ENCODE data around the gene DNAI1.
"Not testable (repeated sequence)": the region's sequence is repeated elsewhere in the genome, so short reads cannot be mapped to it uniquely, and the experiment has no call there.

The DNAI1 gene

DNA sequence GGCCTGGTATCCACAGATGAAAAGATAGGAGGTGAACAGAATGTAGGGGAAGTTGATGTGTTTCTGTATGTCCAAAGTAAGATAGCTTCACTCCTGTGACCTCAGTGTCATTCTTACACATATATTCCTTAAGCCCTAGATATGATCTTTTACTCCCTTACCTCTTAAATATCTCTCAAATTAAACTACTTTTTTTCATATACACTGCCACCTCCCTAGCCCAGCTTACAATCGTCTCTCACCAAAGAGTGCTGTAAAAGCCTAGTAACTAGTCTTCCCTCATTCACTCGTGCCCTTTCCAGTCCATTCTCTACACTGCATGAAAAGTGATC lies 5.3 kb downstream of the DNAI1 start:
- Histone ChIP-seq H3K27ac (ENCODE audit: low read depth, low read length) (no peak overlapping the region), H3K27me3 (ENCODE audit: control insufficient read depth, insufficient read depth, low read length) (no peaks in the 10 kb centered on the region; the same call in 1 of the 2 replicates), H3K4me1 (ENCODE audit: control insufficient read depth, insufficient read depth, low read length) (peaks cover 2% of the 10 kb centered on the region; the same call in 1 of the 2 replicates)

DNA sequence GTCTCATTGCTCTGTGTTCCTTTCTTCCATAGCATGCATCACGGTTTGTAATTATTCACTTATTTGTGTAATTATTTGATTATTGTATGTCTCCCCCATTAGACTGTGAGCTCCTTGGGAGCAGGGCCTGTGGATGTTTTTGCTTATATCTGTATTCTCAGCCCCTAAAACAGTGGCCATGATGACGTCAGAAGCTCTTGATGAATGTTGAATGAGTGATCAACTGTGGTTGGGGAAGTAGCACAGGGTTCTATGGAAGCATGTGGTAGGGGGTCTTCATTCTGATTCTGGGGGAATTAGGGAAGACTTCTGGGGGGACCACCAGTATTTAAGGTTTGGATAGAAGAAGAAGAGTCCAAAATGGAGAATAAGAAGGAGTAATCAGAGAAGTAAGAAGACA lies 6.0 kb downstream of the DNAI1 start:
- H3K4me1 ChIP-seq (ENCODE audit: control insufficient read depth, insufficient read depth, low read length), result no peaks in the 10 kb centered on the region
- H3K9me3 ChIP-seq (ENCODE audit: control insufficient read depth, insufficient read depth, low read length), result no peaks in the 10 kb centered on the region
- H3K9ac ChIP-seq (ENCODE audit: low read depth, low read length), result no peak overlapping the region
- no peaks in the 10 kb centered on the region; the same call in 1 of the 2 replicates for H3K27me3 ChIP-seq (ENCODE audit: control insufficient read depth, insufficient read depth, low read length)
- no peak overlapping the region for H3K4me3 ChIP-seq (ENCODE audit: low read depth, low read length)
- no peaks in the 10 kb centered on the region for H3K36me3 ChIP-seq (ENCODE audit: control insufficient read depth, insufficient read depth, low read length)
- H3K27ac ChIP-seq (ENCODE audit: low read depth, low read length), result no peak overlapping the region

More for the DNA sequence above, 5.3 kb downstream of the DNAI1 start:
- no peaks in the 10 kb centered on the region for H3K36me3 ChIP-seq (ENCODE audit: control insufficient read depth, insufficient read depth, low read length)
- H3K9ac ChIP-seq (ENCODE audit: low read depth, low read length), result no peak overlapping the region
- H3K4me3 ChIP-seq (ENCODE audit: low read depth, low read length), result no peak overlapping the region
- no peaks in the 10 kb centered on the region for H3K9me3 ChIP-seq (ENCODE audit: control insufficient read depth, insufficient read depth, low read length)

DNA sequence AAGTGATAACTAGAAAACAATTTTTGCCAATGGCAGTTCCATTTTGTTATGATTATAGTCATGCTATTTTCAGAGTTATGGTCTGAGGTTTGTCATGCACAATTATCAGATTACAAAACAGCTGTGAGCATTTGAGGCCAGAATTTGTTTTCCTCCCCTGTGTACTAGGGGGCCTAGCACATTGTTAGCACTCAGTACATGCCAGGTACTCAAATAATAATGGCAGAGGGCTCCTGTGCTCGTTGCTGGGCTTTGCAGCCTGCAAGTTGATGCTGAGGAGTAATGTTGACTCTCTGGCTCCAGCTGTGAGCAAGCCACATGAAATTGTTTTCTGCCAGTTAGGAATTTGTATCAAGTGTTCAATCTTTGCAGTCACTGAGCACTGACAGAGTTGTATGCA lies 6.9 kb downstream of the DNAI1 start:
- Histone ChIP-seq H3K9me3 (ENCODE audit: control insufficient read depth, insufficient read depth, low read length) (no peaks in the 10 kb centered on the region), H3K27me3 (ENCODE audit: control insufficient read depth, insufficient read depth, low read length) (no peaks in the 10 kb centered on the region), H3K27ac (ENCODE audit: low read depth, low read length) (no peak overlapping the region), H3K9ac (ENCODE audit: low read depth, low read length) (no peak overlapping the region), H3K4me1 (ENCODE audit: control insufficient read depth, insufficient read depth, low read length) (0 out of 2 replicates have a peak, but pooled peaks cover 4% of the 10 kb centered on the region), H3K36me3 (ENCODE audit: control insufficient read depth, insufficient read depth, low read length) (no peaks in the 10 kb centered on the region), H3K4me3 (ENCODE audit: low read depth, low read length) (no peak overlapping the region)

DNA sequence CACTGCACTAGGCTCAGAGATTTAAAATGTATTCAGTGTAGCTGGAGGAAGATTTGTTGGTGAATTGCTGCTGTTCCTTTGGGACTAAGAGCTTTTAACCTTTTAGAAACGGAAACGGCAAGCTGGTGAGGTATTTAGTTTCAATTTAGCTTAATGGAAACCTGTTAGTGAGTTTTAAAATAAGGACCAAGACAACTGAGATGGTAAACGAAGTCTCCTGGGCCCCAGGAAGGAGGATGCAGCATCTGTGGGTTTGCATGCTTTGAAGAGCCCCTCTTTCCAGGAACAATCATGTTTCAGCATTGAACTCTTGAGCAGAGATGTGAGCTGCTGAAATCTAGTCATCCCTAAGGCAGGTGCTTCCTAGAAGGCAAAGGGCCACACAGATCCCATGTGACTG lies 16.5 kb downstream of the DNAI1 start:
- Histone ChIP-seq H3K27ac (ENCODE audit: low read depth, low read length) (no peak overlapping the region), H3K27me3 (ENCODE audit: control insufficient read depth, insufficient read depth, low read length) (0 out of 2 replicates have a peak, but pooled peaks cover 3% of the 10 kb centered on the region), H3K9ac (ENCODE audit: low read depth, low read length) (no peak overlapping the region), H3K4me1 (ENCODE audit: control insufficient read depth, insufficient read depth, low read length) (0 out of 2 replicates have a peak, but pooled peaks cover 3% of the 10 kb centered on the region), H3K36me3 (ENCODE audit: control insufficient read depth, insufficient read depth, low read length) (no peaks in the 10 kb centered on the region), H3K9me3 (ENCODE audit: control insufficient read depth, insufficient read depth, low read length) (no peaks in the 10 kb centered on the region), H3K4me3 (ENCODE audit: low read depth, low read length) (no peak overlapping the region)

DNA sequence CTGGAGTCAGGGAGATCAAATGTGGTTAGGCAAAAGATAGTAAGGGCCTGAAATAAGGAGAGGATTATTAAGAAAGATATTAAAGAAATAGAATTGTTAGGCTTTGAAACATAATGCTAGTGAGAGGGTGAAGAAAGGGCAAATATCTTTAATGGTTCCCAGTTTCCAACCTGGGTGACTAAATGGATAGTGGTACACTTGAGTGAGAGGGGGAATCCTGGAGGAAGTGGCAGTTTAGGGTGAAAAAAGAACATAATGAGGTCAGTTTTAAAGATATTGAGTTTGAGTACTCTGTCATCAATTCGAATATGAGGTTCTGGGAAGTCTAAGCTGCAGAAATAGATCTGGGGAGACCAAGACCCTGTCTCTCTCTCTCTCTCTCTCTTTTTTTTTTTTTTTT lies 18.9 kb downstream of the DNAI1 start:
- H3K9me3 ChIP-seq (ENCODE audit: control insufficient read depth, insufficient read depth, low read length), result no peaks in the 10 kb centered on the region
- no peaks in the 10 kb centered on the region for H3K36me3 ChIP-seq (ENCODE audit: control insufficient read depth, insufficient read depth, low read length)
- no peak overlapping the region for H3K27ac ChIP-seq (ENCODE audit: low read depth, low read length)
- no peak overlapping the region for H3K4me3 ChIP-seq (ENCODE audit: low read depth, low read length)
- 0 out of 2 replicates have a peak, but pooled peaks cover 3% of the 10 kb centered on the region for H3K27me3 ChIP-seq (ENCODE audit: control insufficient read depth, insufficient read depth, low read length)
- H3K4me1 ChIP-seq (ENCODE audit: control insufficient read depth, insufficient read depth, low read length), result no peaks in the 10 kb centered on the region
- no peak overlapping the region for H3K9ac ChIP-seq (ENCODE audit: low read depth, low read length)

DNA sequence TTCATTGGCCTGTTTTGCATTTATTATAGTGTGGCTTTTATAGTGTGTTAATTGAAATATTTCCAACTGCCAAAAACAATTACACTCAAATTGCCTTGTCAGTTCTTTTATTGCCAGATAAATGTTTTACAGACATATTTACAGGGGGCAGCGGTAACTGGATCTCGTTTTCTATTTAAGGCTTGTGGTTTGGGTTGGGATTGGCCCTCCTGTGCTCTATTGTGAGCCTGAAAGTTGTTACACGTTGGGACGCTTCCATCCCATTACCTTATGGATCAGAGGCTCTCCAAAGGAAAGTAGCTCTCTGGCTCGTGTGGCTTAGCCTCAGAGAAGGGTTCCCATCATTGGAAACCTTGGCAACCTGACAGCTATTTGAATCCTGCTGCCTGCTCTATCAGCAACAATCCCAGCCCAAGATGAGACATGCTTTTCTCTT lies 20.8 kb downstream of the DNAI1 start:
- no peaks in the 10 kb centered on the region for H3K36me3 ChIP-seq (ENCODE audit: control insufficient read depth, insufficient read depth, low read length)
- H3K4me1 ChIP-seq (ENCODE audit: control insufficient read depth, insufficient read depth, low read length), result no peaks in the 10 kb centered on the region
- 0 out of 2 replicates have a peak, but pooled peaks cover 3% of the 10 kb centered on the region for H3K27me3 ChIP-seq (ENCODE audit: control insufficient read depth, insufficient read depth, low read length)
- no peaks in the 10 kb centered on the region for H3K9me3 ChIP-seq (ENCODE audit: control insufficient read depth, insufficient read depth, low read length)
- H3K9ac ChIP-seq (ENCODE audit: low read depth, low read length), result no peak overlapping the region
- H3K4me3 ChIP-seq (ENCODE audit: low read depth, low read length), result no peak overlapping the region
- no peak overlapping the region for H3K27ac ChIP-seq (ENCODE audit: low read depth, low read length)

DNA sequence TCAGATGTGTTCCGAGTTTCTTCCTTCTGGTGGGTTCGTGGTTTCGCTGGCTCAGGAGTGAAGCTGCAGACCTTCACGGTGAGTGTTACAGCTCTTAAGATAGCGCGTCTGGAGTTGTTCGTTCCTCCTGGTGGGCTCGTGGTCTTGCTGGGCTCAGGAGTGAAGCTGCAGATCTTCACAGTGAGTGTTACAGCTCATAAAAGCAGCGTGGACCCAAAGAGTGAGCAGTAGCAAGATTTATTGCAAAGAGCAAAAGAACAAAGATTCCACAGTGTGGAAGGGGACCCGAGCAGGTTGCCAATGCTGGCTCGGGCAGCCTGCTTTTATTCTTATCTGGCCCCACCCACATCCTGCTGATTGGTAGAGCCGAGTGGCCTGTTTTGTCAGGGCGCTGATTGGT lies 23.0 kb downstream of the DNAI1 start:
- not testable (repeated sequence) for H3K4me3 ChIP-seq (ENCODE audit: low read depth, low read length); H3K9ac ChIP-seq (ENCODE audit: low read depth, low read length); H3K27me3 ChIP-seq (ENCODE audit: control insufficient read depth, insufficient read depth, low read length); H3K27ac ChIP-seq (ENCODE audit: low read depth, low read length); H3K9me3 ChIP-seq (ENCODE audit: control insufficient read depth, insufficient read depth, low read length); H3K36me3 ChIP-seq (ENCODE audit: control insufficient read depth, insufficient read depth, low read length); H3K4me1 ChIP-seq (ENCODE audit: control insufficient read depth, insufficient read depth, low read length)

DNA sequence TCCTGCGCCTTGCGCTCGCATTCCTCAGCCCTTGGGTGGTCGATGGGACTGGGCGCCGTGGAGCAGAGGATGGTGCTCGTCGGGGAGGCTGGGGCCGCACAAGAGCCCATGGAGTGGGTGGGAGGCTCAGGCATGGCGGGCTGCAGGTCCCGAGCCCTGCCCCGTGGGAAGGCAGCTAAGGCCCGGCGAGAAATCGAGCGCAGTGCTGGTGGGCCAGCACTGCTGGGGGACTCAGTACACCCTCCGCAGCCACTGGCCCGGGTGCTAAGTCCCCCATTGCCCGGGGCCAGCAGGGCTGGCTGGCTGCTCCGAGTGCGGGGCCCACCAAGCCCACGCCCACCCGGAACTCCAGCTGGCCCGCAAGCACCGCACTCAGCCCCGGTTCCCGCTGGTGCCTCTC lies 24.1 kb downstream of the DNAI1 start:
- not testable (repeated sequence) for H3K4me1 ChIP-seq (ENCODE audit: control insufficient read depth, insufficient read depth, low read length); H3K9me3 ChIP-seq (ENCODE audit: control insufficient read depth, insufficient read depth, low read length); H3K27ac ChIP-seq (ENCODE audit: low read depth, low read length); H3K4me3 ChIP-seq (ENCODE audit: low read depth, low read length); H3K36me3 ChIP-seq (ENCODE audit: control insufficient read depth, insufficient read depth, low read length); H3K27me3 ChIP-seq (ENCODE audit: control insufficient read depth, insufficient read depth, low read length); H3K9ac ChIP-seq (ENCODE audit: low read depth, low read length)

DNA sequence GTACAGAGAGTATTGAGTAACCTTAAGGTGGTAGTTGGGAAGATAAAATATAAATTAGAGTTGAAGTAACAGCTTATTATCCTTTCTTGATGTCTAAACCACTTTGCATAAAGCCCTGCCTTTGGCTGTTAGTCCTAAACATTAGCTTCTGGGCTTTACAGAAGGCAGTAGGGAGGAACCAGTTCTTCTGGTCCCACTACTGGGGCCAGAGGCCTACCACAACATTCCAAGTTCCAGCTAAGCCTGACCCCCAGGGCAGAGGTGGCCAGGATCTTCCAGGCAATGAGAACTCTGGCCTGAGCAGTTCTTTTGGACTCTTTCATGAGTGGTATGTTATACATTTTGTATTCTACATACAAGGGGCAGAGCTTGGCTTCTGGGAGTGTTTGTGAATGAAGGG lies 26.1 kb downstream of the DNAI1 start:
- Histone ChIP-seq H3K36me3 (ENCODE audit: control insufficient read depth, insufficient read depth, low read length) (no peaks in the 10 kb centered on the region), H3K9me3 (ENCODE audit: control insufficient read depth, insufficient read depth, low read length) (no peaks in the 10 kb centered on the region), H3K9ac (ENCODE audit: low read depth, low read length) (no peak overlapping the region), H3K27ac (ENCODE audit: low read depth, low read length) (no peak overlapping the region), H3K4me1 (ENCODE audit: control insufficient read depth, insufficient read depth, low read length) (no peaks in the 10 kb centered on the region), H3K27me3 (ENCODE audit: control insufficient read depth, insufficient read depth, low read length) (no peaks in the 10 kb centered on the region), H3K4me3 (ENCODE audit: low read depth, low read length) (no peak overlapping the region)

DNA sequence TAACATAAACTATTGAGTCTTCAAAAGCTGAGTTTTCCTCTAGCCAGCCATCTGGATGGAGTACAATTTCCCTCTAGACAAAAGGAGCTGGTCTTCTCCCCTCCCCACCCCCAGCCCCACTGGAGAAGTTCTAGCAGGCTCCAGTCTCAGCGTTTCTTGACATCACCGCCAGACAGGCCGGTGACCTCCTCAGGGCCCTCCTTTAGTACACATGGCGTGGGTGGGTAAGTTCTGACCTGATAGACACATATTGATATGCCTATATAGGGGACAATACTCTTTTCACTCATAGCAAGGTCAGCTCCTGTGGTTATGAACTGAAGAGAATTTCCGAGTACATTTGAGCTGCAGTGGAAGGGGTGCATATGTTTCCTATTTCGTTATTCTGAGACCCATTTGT lies 27.2 kb downstream of the DNAI1 start:
- no peaks in the 10 kb centered on the region for H3K4me1 ChIP-seq (ENCODE audit: control insufficient read depth, insufficient read depth, low read length)
- H3K27me3 ChIP-seq (ENCODE audit: control insufficient read depth, insufficient read depth, low read length), result no peaks in the 10 kb centered on the region
- H3K36me3 ChIP-seq (ENCODE audit: control insufficient read depth, insufficient read depth, low read length), result no peaks in the 10 kb centered on the region
- no peak overlapping the region for H3K27ac ChIP-seq (ENCODE audit: low read depth, low read length)
- H3K9me3 ChIP-seq (ENCODE audit: control insufficient read depth, insufficient read depth, low read length), result no peaks in the 10 kb centered on the region
- H3K4me3 ChIP-seq (ENCODE audit: low read depth, low read length), result no peak overlapping the region
- H3K9ac ChIP-seq (ENCODE audit: low read depth, low read length), result no peak overlapping the region

DNA sequence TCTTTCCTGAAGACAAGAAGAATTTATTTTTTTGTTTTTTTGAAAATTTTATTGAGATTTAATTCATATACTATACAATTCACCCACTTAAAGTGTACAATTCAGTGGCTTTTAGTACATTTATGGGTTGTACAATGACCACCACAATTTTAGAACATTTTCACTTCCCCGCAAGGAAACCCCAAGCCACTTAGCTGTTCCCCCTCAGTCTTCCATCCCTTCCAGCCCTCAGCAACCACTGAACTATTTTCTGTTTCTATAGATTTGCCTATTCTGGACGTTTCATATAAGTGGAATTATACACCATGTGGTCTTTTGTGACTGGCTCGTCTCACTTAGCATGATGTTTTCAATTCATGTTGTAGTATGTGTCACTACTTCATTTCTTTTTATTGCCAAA lies 28.0 kb downstream of the DNAI1 start:
- Histone ChIP-seq H3K27ac (ENCODE audit: low read depth, low read length) (no peak overlapping the region), H3K9ac (ENCODE audit: low read depth, low read length) (no peak overlapping the region), H3K36me3 (ENCODE audit: control insufficient read depth, insufficient read depth, low read length) (no peaks in the 10 kb centered on the region), H3K27me3 (ENCODE audit: control insufficient read depth, insufficient read depth, low read length) (no peaks in the 10 kb centered on the region), H3K4me1 (ENCODE audit: control insufficient read depth, insufficient read depth, low read length) (no peaks in the 10 kb centered on the region), H3K4me3 (ENCODE audit: low read depth, low read length) (no peak overlapping the region), H3K9me3 (ENCODE audit: control insufficient read depth, insufficient read depth, low read length) (no peaks in the 10 kb centered on the region)

DNA sequence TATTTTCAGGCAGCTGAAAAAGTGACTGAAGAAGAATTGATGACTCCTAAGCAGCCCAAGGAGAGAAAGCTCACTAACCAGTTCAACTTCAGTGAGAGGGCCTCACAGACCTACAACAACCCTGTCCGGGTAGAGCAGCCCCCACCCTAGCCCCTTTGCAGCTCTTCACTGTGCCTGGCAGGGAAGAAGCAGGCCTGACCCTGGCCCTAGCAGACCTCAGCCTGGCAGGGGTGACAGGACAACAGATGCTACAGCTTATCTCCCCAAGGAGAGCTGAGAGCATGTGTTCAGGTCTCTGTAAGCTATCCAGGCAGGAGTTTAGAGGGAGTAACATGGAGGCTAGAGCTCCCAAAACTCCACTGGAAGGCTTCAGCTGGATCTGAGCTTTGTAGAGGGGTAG lies 31.8 kb downstream of the DNAI1 start:
- Histone ChIP-seq H3K36me3 (ENCODE audit: control insufficient read depth, insufficient read depth, low read length) (no peaks in the 10 kb centered on the region), H3K4me3 (ENCODE audit: low read depth, low read length) (no peak overlapping the region), H3K9ac (ENCODE audit: low read depth, low read length) (no peak overlapping the region), H3K9me3 (ENCODE audit: control insufficient read depth, insufficient read depth, low read length) (no peaks in the 10 kb centered on the region), H3K27ac (ENCODE audit: low read depth, low read length) (no peak overlapping the region), H3K27me3 (ENCODE audit: control insufficient read depth, insufficient read depth, low read length) (no peaks in the 10 kb centered on the region), H3K4me1 (ENCODE audit: control insufficient read depth, insufficient read depth, low read length) (no peaks in the 10 kb centered on the region)
